Measurements from ENCODE around the gene TTBK1. TPM values are rescaled to one million over a fixed set of nuclear protein-coding genes. Genes with fewer than 3 reads are reported as not detected.

The TTBK1 gene
- total and polyA plus RNA-seq, 10 of the 15 experiments (the other 5 are each of a cell fraction or from before 2014, with no cell fraction given): 0.05 to 0.27 TPM; not detected in 8

DNA sequence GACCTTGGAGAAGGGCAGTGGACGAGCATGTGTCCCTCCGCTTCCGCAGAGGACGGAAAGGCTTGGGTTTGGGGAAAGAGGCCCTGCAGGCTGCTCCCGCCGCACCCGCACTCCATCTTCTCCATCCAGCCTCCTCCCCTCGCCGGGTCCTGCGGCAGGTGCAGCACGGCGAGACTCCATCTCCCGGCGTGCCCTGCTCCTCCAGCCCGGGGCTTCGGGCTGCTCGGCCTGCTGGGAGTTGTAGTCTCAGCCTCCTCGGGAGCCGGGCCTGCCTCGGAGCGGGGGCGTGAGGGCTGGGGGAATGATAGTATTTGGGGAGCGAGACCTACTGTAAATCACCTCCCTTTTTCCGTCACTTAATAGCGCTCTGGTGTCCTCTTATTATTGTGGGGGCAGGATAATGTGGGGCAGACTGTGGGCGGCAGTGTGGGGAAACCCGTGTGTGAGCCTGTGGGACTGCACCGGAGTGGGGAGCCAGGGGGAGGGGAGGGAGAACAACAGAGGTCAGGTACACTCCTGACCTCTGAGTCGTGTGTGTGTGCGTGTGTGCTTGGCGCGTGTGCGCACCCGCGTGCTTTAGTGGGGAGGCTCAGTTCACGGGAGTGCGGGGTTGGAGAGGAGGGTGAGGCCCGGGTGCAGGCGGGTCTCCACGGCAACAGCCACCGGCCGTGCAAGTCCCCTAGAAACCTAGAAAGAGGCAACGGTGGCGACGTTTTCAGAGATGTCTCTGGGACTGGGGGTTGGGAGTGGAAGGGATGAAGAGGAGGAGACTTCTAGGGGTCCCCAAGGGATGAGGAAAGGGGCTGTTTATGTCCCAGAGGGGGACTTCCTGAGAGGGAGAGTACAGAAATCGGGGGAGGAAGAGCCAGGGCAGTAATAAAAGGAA is 4.1 kb downstream of the TTBK1 start (continued):
- peak; percentile 98 for TF ChIP-seq HCFC1 (IDR thresholded peaks at IDR 0.05; ENCODE audit: low read length)
- TF ChIP-seq ESRRA (IDR thresholded peaks at IDR 0.05; ENCODE audit: low read length): 0 out of 2 replicates have a peak, but pooled peaks have one; percentile 27
- 0 out of 2 replicates have a peak, but pooled peaks have one; percentile 15 for TF ChIP-seq ATF7 (IDR thresholded peaks at IDR 0.05; ENCODE audit: low read depth)
- peak; percentile 74 for TF ChIP-seq NR2C1 (IDR thresholded peaks at IDR 0.05)
- TF ChIP-seq MYB (IDR thresholded peaks at IDR 0.05; ENCODE audit: borderline replicate concordance, low read depth, low read length): no peak
- no peak for TF ChIP-seq WRNIP1 (IDR thresholded peaks at IDR 0.05; ENCODE audit: borderline replicate concordance, low read depth, low read length)
- TF ChIP-seq MAX (IDR thresholded peaks at IDR 0.05; ENCODE audit: low read depth, low read length): peak; percentile 2; the same call in 1 of the 2 replicates
- peak; percentile 49; the same call in 1 of the 2 replicates for TF ChIP-seq LARP7 (IDR thresholded peaks at IDR 0.05)
- no peak for TF ChIP-seq ASH2L (IDR thresholded peaks at IDR 0.05; ENCODE audit: borderline replicate concordance, low read depth)
- TF ChIP-seq, protein P1, sequence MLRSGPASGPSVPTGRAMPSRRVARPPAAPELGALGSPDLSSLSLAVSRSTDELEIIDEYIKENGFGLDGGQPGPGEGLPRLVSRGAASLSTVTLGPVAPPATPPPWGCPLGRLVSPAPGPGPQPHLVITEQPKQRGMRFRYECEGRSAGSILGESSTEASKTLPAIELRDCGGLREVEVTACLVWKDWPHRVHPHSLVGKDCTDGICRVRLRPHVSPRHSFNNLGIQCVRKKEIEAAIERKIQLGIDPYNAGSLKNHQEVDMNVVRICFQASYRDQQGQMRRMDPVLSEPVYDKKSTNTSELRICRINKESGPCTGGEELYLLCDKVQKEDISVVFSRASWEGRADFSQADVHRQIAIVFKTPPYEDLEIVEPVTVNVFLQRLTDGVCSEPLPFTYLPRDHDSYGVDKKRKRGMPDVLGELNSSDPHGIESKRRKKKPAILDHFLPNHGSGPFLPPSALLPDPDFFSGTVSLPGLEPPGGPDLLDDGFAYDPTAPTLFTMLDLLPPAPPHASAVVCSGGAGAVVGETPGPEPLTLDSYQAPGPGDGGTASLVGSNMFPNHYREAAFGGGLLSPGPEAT (IDR thresholded peaks at IDR 0.05; ENCODE audit: low read depth): peak; percentile 74; the same call in 1 of the 2 replicates
- 0 out of 2 replicates have a peak, but pooled peaks have one; percentile 62 for TF ChIP-seq GABPA (IDR thresholded peaks at IDR 0.05; ENCODE audit: low read depth)
- peak; percentile 67 for TF ChIP-seq CHD2 (IDR thresholded peaks at IDR 0.05; ENCODE audit: borderline replicate concordance, low read depth, low read length)
- TF ChIP-seq E2F8 (IDR thresholded peaks at IDR 0.05; ENCODE audit: low read depth, partially characterized antibody): no peak
- TF ChIP-seq IKZF1 (conservative IDR thresholded peaks at IDR 0.05): peak; percentile 98
- no peak for TF ChIP-seq KDM1A (IDR thresholded peaks at IDR 0.05; ENCODE audit: borderline replicate concordance)
- TF ChIP-seq NFXL1 (IDR thresholded peaks at IDR 0.05; ENCODE audit: borderline replicate concordance): no peak
- TF ChIP-seq SRF (IDR thresholded peaks at IDR 0.05; ENCODE audit: low read depth in 2 of 2, low read length in 2 of 2): 0 out of 4 replicates have a peak, but pooled peaks of 1 of the 2 experiments have one; percentile 45
- TF ChIP-seq SMC3 (IDR thresholded peaks at IDR 0.05; ENCODE audit: borderline replicate concordance, low read length): 0 out of 2 replicates have a peak, but pooled peaks have one; percentile 12
- TF ChIP-seq ZBTB40 (IDR thresholded peaks at IDR 0.05; ENCODE audit: borderline replicate concordance): peak; percentile 65; the same call in 1 of the 2 replicates
- TF ChIP-seq BACH1 (IDR thresholded peaks at IDR 0.05; ENCODE audit: borderline replicate concordance): peak; percentile 74; the same call in 1 of the 2 replicates

All from GM12878 (cell line).